HG02943 (cell line): ENCODE results near the gene P3H4.
"Not testable (repeated sequence)": the region's sequence is repeated elsewhere in the genome, so short reads cannot be mapped to it uniquely, and the experiment has no call there.

Experiments
- ATAC-seq: cut with Tn5 transposase; IDR thresholded peaks from one replicate; pipeline ENCODE4 v1.9.1; 2021; ENCODE audit warnings: mild to moderate bottlenecking, low read depth, moderate library complexity; ENCODE audit not compliant: unreplicated experiment

P3H4 gene

GRCh38 chr17:41796121-41796895 lies 15.4 kb downstream of the P3H4 start:
- ATAC-seq = no peak

DNA sequence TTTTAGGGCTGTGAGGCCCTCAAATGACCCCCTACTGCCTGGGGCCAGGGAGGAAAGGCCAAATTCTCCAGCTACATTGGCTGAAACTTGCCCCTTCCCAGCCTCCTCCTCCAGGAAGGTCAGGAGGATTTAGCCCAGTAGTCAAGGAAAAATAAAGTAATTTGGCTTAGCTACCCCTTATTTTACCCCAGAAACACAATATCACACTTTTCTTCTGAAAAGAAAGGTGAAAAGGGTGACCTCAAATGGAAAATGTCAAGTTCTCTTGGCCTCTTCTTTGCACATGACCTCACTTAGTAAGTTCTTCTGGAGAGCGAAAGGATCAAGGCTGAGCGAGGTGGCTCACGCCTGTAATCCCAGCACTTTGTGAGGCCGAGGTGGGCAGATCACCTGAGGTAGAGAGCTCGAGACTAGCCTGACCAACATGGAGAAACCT lies 17.2 kb downstream of the P3H4 start:
- ATAC-seq = no peak

DNA sequence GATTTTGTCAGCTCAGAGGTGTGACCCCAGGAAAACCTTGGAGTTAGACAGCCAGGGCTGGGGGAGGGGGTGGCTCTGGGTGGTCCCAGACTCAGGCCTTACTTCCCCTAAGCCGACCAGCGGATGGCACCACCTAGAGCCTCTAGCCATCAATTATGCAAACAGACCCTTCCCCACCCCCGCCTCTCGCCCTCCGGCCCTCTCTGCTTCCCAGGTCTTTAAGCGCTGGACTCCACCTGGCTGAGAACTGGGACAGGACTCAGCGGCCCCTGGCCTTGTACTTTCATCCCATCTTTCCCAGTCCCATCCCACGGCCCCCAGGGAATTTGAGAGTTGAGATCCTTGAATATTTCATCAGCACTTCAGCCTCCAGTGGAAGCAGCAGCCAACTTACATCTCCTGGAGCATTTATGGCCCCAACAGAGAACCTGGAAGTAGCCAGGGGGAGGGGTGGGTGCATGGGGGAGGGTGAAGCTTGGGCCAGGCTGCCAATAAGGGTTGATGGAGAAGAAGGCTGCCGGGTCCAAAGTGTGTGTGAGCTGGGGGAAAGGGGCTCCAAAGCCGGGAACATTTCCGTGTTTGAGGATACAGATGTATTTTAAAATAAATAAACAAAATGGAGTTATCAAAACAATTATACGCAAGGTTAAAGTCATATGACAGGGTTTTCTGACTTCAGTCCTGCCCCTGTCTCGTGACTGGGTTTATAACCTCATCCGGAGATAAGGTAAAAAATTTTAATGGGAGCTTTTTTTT lies 17.8 kb downstream of the P3H4 start:
- ATAC-seq = no peak

GRCh38 chr17:41792845-41793783 lies 18.6 kb downstream of the P3H4 start:
- ATAC-seq = no peak

DNA sequence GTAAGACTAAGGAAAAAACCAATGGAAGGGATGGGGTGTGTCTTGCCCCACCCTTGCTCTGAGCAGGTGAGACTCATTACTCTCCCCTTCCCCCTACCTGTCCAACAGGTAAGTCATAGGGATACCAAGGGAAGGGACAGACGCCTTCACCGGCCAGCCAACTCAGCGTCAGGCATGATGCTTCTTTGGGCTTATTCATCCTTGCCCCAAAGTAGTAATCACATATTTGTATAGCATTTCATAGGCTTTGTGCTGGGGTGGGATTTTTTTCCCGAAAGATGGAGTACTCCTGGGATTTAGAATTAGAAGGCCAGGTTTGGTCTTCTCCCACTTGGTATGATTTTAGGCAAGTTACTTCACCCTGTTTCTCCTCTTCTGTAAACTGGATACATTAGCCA lies 24.7 kb downstream of the P3H4 start:
- ATAC-seq = no peak

GRCh38 chr17:41786227-41787020 lies 25.3 kb downstream of the P3H4 start, which contains the start of gene JUP:
JUP (minus strand) TSS chr17:41786711; CDS start chr17:41771854, 14,857 bp downstream.
- ATAC-seq = peak; percentile 70

DNA sequence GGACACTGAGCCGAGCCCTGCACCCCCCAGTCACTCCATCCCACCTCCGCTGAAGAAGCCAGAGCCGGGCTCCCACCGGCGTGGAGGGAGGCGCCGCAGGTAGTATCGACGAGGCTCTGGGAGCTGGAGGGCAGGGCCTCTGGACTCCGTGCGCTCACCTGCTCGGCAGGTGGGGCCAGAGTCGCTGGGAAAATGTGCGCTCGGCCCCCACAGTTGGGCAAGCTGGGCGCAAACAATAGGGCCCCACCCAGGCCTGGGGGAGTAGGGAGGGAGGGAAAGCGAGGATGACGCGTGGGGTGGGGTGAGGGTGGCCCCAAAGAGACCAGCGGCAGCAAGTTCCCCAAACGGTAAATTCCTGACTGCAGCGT lies 25.9 kb downstream of the P3H4 start:
- ATAC-seq = no peak

GRCh38 chr17:41785091-41785858 lies 26.5 kb downstream of the P3H4 start:
- no peak for ATAC-seq

GRCh38 chr17:41784207-41784744 lies 27.5 kb downstream of the P3H4 start:
- no peak for ATAC-seq

DNA sequence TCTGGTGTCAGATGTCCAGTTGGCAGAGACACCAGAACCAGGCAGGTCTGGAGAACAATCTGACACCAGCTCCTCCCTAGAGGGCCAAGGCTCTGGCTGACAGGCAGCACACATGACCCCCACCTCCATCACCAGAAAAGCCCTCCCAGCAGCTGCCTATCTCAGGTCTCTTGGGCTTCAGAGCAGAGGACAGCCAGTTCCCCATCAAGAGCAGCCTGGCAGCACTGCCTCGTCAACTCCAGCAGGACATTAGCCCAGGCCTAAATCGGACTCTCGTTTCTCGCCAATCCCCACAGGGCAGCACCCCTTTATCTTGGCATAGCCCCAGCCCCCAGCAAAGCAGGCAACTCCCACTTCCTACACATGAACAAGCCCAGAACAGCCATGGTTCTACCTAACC lies 29.6 kb downstream of the P3H4 start:
- ATAC-seq = no peak

- ATAC-seq = no peak
These were observed 30.2 kb downstream of the P3H4 start for GRCh38 chr17:41781404-41782110.

GRCh38 chr17:41779954-41780353 lies 31.8 kb downstream of the P3H4 start:
- ATAC-seq = no peak

- no peak for ATAC-seq
These were observed 34.1 kb downstream of the P3H4 start for GRCh38 chr17:41777574-41778188.

GRCh38 chr17:41777157-41777573 lies 34.6 kb downstream of the P3H4 start:
- ATAC-seq = no peak

GRCh38 chr17:41776262-41776900 lies 35.4 kb downstream of the P3H4 start:
- not testable (repeated sequence) for ATAC-seq

- no peak for ATAC-seq
These were observed 36.1 kb downstream of the P3H4 start for GRCh38 chr17:41775394-41776226.
